Effector memory CD4-positive, alpha-beta T cell (primary cell): ENCODE data around the gene MEGF9.

Source experiments
- DNase-seq, 3 donors: peaks; one replicate each; pipeline ENCODE4 v3.0.0-alpha.2; 2020
- H3K27ac ChIP-seq: 2 replicates; pipeline ENCODE4 v1.7.0; 2013; ENCODE audit warnings: mild to moderate bottlenecking, low read length, moderate library complexity; ENCODE audit not compliant: insufficient read depth, poor library complexity, severe bottlenecking
- H3K27me3 ChIP-seq: replicated peaks from 2 replicates; pipeline ENCODE4 v1.7.0; 2013; ENCODE audit warnings: mild to moderate bottlenecking, low read length; ENCODE audit not compliant: insufficient read depth, control insufficient read depth, poor library complexity, severe bottlenecking
- H3K36me3 ChIP-seq: 2 replicates; pipeline ENCODE4 v1.7.0; 2013; ENCODE audit warnings: mild to moderate bottlenecking, low read length, moderate library complexity; ENCODE audit not compliant: control insufficient read depth, insufficient read depth
- H3K4me1 ChIP-seq: 2 replicates; pipeline ENCODE4 v1.7.0; 2013; ENCODE audit warnings: low read length, mild to moderate bottlenecking; ENCODE audit not compliant: control insufficient read depth, insufficient read depth, poor library complexity, severe bottlenecking
- H3K4me3 ChIP-seq: 2 replicates; pipeline ENCODE4 v1.7.0; 2013; ENCODE audit warnings: low read length, low read depth, mild to moderate bottlenecking; ENCODE audit not compliant: insufficient read depth, poor library complexity, severe bottlenecking
- H3K9me3 ChIP-seq: 2 replicates; pipeline ENCODE4 v1.7.0; 2013; ENCODE audit warnings: mild to moderate bottlenecking, low read length, moderate library complexity; ENCODE audit not compliant: control insufficient read depth

MEGF9 gene

GRCh38 chr9:120707170-120707569, 7.1 kb downstream of the MEGF9 start:
- H3K4me3 ChIP-seq: no peak overlapping the region
- H3K36me3 ChIP-seq: no peaks in the 10 kb centered on the region
- H3K27me3 ChIP-seq: no peaks in the 10 kb centered on the region
- no peaks in the 10 kb centered on the region for H3K9me3 ChIP-seq
- DNase-seq: no peak
- H3K27ac ChIP-seq: no peak overlapping the region
- H3K4me1 ChIP-seq: peaks cover 6% of the 10 kb centered on the region

GRCh38 chr9:120705174-120705573, 9.1 kb downstream of the MEGF9 start:
- Histone ChIP-seq H3K27me3 (no peaks in the 10 kb centered on the region), H3K4me3 (no peak overlapping the region), H3K36me3 (no peaks in the 10 kb centered on the region), H3K27ac (no peak overlapping the region), H3K9me3 (no peaks in the 10 kb centered on the region), H3K4me1 (no peaks in the 10 kb centered on the region)
- no peak for DNase-seq

- H3K27me3 ChIP-seq: no peaks in the 10 kb centered on the region
- DNase-seq: no peak
- H3K4me3 ChIP-seq: no peak overlapping the region
- no peaks in the 10 kb centered on the region for H3K9me3 ChIP-seq
- H3K4me1 ChIP-seq: no peaks in the 10 kb centered on the region
- no peak overlapping the region for H3K27ac ChIP-seq
- no peaks in the 10 kb centered on the region for H3K36me3 ChIP-seq
These were observed 12.2 kb downstream of the MEGF9 start for GRCh38 chr9:120702075-120702474.

- no peak overlapping the region for H3K4me3 ChIP-seq
- H3K4me1 ChIP-seq: no peaks in the 10 kb centered on the region
- H3K9me3 ChIP-seq: no peaks in the 10 kb centered on the region
- no peaks in the 10 kb centered on the region for H3K27me3 ChIP-seq
- DNase-seq: no peak
- H3K27ac ChIP-seq: no peak overlapping the region
- H3K36me3 ChIP-seq: no peaks in the 10 kb centered on the region
These were observed 13.0 kb downstream of the MEGF9 start for GRCh38 chr9:120701248-120701647.

GRCh38 chr9:120698766-120699165, 15.5 kb downstream of the MEGF9 start:
- no peaks in the 10 kb centered on the region for H3K4me1 ChIP-seq
- H3K4me3 ChIP-seq: no peak overlapping the region
- H3K9me3 ChIP-seq: no peaks in the 10 kb centered on the region
- H3K27ac ChIP-seq: no peak overlapping the region
- no peaks in the 10 kb centered on the region for H3K27me3 ChIP-seq
- H3K36me3 ChIP-seq: no peaks in the 10 kb centered on the region
- no peak for DNase-seq

- DNase-seq: no peak
- H3K4me1 ChIP-seq: no peaks in the 10 kb centered on the region
- H3K27me3 ChIP-seq: no peaks in the 10 kb centered on the region
- no peak overlapping the region for H3K4me3 ChIP-seq
- no peaks in the 10 kb centered on the region for H3K9me3 ChIP-seq
- no peak overlapping the region for H3K27ac ChIP-seq
- H3K36me3 ChIP-seq: no peaks in the 10 kb centered on the region
These were observed 16.8 kb downstream of the MEGF9 start for GRCh38 chr9:120697448-120697847.

- H3K36me3 ChIP-seq: no peaks in the 10 kb centered on the region
- no peaks in the 10 kb centered on the region for H3K27me3 ChIP-seq
- no peak for DNase-seq
- H3K9me3 ChIP-seq: no peaks in the 10 kb centered on the region
- H3K27ac ChIP-seq: no peak overlapping the region
- no peaks in the 10 kb centered on the region for H3K4me1 ChIP-seq
- no peak overlapping the region for H3K4me3 ChIP-seq
These were observed 17.6 kb downstream of the MEGF9 start for GRCh38 chr9:120696551-120697230.

GRCh38 chr9:120694559-120694958, 19.7 kb downstream of the MEGF9 start:
- H3K36me3 ChIP-seq: no peaks in the 10 kb centered on the region
- DNase-seq: no peak

GRCh38 chr9:120693700-120694008, 20.6 kb downstream of the MEGF9 start:
- Histone ChIP-seq H3K4me1 (no peaks in the 10 kb centered on the region), H3K36me3 (no peaks in the 10 kb centered on the region), H3K9me3 (no peaks in the 10 kb centered on the region), H3K4me3 (no peak overlapping the region), H3K27ac (no peak overlapping the region), H3K27me3 (no peaks in the 10 kb centered on the region)
- DNase-seq: no peak

More at GRCh38 chr9:120694559-120694958, 19.7 kb downstream of the MEGF9 start:
- Histone ChIP-seq H3K4me1 (no peaks in the 10 kb centered on the region), H3K4me3 (no peak overlapping the region), H3K27ac (no peak overlapping the region), H3K9me3 (no peaks in the 10 kb centered on the region), H3K27me3 (no peaks in the 10 kb centered on the region)

GRCh38 chr9:120692901-120693699, 21.2 kb downstream of the MEGF9 start:
- no peaks in the 10 kb centered on the region for H3K4me1 ChIP-seq
- no peak overlapping the region for H3K27ac ChIP-seq
- no peaks in the 10 kb centered on the region for H3K27me3 ChIP-seq
- H3K36me3 ChIP-seq: no peaks in the 10 kb centered on the region
- no peak overlapping the region for H3K4me3 ChIP-seq
- DNase-seq: no peak
- no peaks in the 10 kb centered on the region for H3K9me3 ChIP-seq
